ENCODE data around the gene PDGFC. TPM values are rescaled to one million over a fixed set of nuclear protein-coding genes. Genes with fewer than 3 reads are reported as not detected.
"Not testable (repeated sequence)": the region's sequence is repeated elsewhere in the genome, so short reads cannot be mapped to it uniquely, and the experiment has no call there.

PDGFC gene
- total RNA-seq, 1 donor from 2014 or later, result 38.1 TPM

DNA sequence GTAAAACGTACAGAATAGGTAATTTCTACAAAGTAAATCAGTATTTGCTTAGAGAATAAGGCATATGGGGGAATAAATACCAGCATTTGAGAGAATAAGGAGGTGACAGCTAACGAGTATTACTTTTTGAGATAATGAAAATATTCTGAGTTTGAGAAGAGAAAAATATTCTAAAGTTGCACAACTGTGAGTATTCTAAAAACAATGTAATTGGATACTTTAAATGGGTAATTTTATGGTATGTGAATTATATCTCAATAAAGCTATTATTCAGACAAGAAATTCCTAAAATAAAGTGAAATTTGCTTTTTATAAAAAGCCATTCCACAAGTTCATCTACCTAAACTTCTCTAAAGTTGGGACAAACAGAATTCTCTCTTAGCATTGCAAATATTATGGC lies 62.6 kb downstream of the PDGFC start:
- no peak for DNase-seq (ENCODE audit: low read depth in 2 of 2)

DNA sequence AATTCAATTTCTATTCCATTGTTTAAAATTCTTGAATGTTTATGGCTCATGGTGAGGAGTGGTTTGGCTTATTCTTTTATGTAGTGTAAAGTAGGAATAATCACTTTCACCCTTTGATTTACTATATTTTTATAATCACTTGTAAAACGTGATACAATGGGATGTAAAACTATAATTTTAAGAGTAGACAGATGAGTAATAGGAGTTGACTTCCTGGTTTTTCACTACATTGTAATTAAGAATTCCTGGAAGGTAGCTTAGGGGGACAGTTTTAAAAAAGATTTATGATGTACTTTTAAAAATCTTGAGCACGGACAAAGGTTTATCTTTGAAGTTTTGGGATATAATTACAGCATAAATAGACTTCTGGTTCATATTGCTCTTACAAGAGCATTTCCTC lies 65.3 kb downstream of the PDGFC start:
- peak in 1 of 2 donors; percentile 16 for DNase-seq (ENCODE audit: low read depth in 2 of 2)

DNA sequence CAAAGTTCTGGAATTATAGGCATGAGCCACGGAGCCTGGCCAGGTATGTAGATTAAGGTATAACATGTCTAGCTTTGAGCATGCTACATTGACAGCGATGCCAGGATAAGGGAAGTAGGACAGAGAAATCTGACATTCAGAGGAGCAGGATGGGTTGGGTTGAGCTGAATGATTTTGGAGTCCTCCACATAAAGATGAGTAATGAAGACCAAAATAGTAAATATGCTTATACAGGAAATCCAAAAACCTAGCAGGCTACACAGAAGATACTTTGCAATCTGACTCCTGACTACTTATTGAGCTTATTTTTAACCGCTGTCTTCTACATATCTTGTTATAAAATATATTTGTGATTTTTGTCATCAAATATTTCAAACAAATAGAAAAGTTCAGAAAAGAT lies 69.7 kb downstream of the PDGFC start:
- DNase-seq (ENCODE audit: low read depth in 2 of 2), result peak in 1 of 2 donors; percentile 27

DNA sequence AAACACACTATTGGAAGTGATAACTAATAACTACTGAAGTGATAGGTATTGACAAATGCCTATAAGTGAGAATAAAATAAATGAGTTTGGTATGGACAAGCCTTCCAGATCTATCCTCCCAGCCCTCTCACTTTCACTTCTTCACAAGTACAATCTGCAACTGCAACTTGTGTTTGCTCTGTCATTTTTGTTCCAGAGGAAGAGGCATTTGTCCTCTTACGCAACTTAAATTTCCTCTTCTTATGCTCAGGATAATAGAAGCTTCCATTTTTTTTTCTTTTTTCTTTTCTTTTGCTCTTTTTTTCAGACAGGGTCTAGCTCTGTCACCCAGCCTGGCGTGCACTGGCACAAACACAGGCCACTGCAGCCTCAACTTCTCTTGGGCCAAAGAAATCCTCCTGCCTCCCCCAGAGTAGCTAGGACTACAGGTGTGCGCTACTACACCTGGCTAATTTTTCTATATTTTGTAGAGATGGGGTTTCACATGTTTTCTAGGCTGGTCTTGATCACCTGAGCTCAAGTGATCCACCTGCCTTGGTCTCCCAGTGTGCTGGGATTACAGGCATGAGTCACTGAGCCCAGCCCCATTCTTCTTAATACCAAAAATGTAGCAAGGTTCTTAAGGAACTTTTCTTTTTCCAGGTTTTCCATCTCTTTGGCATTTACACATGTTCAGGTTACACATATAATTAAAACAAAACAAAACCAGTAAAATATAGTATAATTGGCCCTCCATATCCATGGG lies 73.1 kb downstream of the PDGFC start:
- DNase-seq (ENCODE audit: low read depth in 2 of 2), result peak; percentile 15 to 70

DNA sequence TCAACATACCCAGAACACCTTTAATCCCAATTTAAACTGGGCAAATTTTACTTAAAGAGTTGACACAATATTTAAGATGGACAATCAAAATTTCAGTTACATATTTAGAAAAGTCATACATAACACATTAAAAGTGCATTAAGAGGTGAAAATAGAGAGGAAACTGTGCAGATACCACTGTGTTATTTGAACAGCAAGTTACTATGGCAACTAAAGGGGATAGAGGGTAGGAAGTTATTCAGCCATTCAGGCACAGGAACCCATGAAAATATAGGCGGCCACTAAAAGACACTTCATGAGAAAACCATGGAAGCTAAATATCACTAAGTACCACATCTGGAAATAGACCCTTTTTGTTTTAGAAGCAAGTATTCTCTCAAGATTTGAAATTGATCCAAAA lies 75.1 kb downstream of the PDGFC start:
- DNase-seq (ENCODE audit: low read depth in 2 of 2), result peak; percentile 51 to 83

DNA sequence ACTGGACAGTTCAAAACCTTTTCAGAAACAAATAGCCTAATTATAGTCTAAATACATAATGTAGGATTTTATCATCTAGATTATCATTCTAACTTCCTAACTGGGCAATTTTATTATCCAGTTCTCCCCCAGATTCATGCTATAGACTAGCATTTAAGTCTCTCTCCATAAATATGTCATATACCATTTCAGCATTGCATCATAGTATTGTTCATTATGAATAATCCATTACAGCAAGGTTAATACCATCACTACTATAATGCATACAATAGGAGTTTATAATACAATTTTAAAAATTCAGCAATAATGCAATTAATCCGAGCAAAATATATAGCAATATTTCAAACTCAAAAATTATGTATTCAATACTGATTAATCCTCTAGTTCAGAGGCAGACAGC lies 77.4 kb downstream of the PDGFC start:
- DNase-seq (ENCODE audit: low read depth in 2 of 2), result no peak

DNA sequence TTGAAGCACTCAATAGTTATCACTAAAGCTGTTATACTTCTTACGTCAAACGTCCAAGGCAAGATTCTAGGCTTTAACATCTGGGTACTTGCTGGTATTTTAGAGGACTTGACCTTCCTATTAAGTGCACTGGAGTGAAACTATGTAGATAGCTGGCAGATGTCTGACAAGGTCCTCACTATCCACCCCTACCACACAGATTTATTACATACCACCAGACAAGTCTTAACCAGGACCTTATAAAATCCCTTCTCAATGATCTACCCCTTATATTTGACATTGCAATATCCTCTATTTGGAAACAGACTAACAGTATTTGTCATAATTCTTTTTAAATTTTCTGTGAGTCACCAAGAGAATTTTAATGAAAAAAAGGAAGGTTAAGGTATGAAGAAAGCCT lies 78.8 kb downstream of the PDGFC start:
- no peak for DNase-seq (ENCODE audit: low read depth in 2 of 2)

DNA sequence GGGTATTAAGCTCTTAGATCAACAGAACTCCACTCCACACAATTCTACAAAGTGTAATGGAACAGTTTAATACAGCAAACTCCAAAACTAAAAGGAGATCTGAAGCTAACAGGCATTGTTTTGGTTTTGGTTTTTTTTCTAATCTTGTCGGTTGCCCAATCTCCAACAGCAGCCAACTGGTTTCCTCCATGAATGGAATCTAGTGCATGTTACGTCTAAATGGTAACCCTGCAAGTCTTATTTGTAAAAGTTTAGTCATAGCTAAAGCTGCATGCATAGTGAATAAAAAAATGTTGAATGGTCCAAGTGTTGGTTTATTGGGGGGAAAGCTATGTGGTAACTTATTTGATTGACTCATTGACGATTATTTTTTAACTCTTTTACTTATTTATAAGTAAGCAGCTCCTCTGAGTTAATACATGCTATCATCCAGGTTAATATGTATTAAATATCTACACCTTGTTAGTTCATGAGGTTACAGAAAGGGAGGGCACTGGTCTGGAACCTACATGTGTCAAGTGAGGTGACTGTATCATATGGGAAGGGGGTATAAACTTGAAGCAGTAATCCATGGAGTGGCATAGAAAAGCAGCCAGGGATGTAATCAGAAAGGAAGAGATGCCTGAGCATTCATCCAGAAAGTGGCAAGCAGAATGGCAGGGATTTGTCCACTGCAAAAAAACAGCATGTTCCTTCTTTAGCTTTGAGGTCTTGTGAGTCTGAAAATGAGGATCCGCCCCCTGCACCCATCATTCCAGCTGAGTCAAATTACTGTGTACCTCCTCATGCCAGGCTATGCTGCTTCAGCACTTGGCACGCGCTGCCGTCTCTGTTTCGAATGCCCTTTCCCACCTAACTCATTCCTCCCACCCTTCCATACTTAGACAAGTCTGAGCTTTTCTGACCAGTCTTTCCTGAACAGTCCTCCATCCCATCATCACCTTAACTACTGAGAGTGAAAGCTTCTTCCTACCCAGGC lies 81.7 kb downstream of the PDGFC start:
- peak; percentile 11 to 75 for DNase-seq (ENCODE audit: low read depth in 2 of 2)

DNA sequence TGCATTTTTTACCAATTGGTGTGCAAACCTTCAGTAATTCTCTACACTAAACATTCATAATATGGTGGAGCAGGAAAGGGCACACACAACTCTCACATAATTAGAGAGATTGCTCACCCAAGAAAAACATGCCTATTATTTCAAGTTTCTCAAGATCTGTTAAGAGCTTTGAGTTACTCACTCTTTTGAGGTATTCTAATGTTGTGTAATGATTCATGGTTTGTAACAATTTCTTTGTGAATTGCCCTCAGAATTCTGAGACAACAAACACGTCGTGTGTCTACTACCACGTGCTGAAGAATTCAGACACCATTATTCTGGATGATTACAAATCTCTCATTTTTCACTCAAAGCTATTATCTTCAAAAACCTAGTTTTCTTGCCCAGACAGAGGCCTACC lies 82.8 kb downstream of the PDGFC start:
- DNase-seq (ENCODE audit: low read depth in 2 of 2), result peak in 1 of 2 donors; percentile 32

DNA sequence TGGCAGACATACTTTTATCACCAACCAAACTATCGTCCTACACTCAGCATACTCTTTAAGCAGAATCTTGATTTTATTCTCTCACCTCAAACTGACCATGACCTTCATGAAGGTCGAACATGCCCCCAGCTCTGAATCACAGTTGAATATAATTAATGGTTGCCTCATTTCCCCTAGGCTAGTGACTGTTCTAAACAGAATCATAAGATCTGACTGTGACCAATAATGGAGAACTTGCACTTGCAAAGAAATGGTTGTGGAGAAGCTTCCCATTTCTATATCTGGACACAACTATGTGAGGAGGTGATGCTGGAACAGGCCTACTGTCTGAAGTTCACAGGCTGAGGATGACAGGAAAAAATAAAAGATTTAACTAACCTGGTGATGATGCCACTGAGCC lies 85.1 kb downstream of the PDGFC start:
- DNase-seq (ENCODE audit: low read depth in 2 of 2), result no peak

DNA sequence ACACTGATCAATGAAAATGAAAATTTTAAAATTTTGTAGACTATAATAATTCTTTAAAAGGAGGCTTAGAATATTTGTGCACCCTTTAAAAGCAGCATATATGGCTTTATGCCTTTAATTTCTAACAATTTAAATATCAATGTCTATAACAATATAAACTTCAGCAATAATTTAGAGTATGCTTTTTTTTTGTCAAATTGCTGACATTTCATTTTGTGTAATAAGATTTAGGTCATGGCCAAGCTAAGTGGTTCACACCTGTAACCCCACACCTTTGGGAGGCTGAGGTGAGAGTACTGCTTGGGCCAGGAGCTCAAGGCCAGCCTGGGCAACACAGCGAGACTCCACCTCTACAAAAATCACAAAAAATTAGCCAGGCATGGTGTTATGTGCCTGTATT lies 86.2 kb downstream of the PDGFC start:
- DNase-seq (ENCODE audit: low read depth in 2 of 2), result no peak

DNA sequence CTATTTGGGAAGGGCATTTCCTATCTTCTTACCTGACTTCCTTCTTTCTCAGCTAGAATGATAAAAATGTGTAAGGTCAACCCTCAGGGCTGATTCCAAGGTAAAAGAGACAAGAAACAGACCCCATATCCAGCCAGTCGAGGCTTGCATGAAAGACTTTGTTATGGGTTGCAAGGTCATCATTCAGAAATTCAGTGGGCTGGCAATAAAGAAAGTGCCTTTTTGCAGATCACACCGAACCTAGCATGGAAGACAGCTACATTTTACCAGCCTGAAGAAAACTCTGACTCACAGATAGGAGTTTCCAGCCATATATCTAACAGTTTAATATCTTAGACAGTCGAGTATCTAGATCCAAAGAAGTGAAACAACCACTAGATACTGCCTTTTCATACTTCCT lies 87.4 kb downstream of the PDGFC start:
- no peak for DNase-seq (ENCODE audit: low read depth in 2 of 2)

DNA sequence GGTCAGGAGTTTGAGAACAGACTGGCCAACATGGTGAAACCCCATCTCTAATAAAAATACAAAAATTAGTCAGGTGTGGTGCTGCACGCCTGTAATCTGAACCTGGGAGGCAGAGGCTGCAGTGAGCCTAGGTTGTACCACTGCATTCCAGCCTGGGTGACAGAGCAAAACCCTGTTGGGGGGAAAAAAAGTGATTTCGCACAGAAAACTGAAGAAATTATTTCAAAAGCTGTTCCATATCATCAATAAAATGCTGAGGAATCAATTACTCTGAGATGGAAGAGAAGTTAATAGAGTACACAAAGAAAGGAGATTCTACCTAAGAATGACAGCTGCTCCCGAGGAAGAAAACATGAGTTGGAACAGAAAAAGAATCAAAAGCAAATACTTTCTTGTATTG lies 95.9 kb downstream of the PDGFC start:
- DNase-seq (ENCODE audit: low read depth in 2 of 2), result no peak

DNA sequence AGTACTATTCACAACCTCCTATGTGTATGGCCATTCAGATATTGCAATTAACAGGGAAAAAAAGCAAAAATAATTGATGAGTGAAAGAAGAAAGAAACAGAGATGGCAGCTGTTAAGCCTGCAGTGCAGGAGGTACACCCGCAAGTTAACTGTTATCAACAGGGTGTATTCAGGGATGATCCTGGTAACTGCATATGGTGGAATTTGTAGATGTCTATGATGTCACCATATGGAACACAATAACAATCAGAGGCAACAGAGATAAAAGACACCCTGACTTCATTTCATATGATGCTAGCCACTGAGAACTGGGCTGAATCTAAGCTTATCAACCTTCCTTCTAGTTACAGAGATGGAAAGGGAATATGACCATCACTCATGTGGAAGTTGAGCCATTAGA lies 96.5 kb downstream of the PDGFC start:
- DNase-seq (ENCODE audit: low read depth in 2 of 2), result no peak

DNA sequence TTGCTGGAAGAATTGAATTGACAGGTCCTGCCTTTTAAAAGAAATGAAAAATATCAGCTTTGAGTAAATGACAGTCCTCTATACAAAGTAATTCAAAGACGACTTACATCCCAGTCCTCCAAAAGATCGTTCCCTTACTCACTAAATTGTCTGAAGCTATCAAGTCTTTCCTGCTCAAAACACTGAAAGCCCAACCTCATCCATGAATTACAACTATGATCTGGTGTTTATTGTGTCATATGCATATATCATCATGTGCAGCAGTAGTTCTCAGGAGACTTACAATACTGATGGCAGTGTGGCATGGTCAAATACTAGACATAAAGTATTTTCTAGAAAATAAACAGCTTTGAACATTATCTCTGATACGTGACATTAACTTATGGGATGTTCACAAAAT lies 97.8 kb downstream of the PDGFC start:
- DNase-seq (ENCODE audit: low read depth in 2 of 2), result no peak

DNA sequence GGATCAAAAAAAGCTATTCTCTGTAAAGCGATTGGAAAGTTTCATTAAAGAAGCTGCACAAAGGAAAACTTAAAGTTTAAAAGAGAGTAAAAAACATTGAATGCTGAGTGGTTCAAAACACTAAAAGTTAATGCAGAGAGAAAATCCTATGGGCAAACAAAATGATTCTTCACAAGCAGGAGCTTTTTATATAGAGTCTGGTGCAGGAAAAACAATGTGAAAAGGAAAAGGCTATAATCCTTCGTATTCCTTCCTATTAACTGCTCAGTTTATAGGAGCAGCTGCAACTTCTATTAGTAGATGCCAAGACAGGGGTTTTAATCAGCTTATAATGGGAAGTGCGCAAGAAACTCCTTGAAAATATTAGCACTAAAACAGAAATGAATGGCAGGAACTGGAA lies 100.7 kb downstream of the PDGFC start:
- no peak for DNase-seq (ENCODE audit: low read depth in 2 of 2)

DNA sequence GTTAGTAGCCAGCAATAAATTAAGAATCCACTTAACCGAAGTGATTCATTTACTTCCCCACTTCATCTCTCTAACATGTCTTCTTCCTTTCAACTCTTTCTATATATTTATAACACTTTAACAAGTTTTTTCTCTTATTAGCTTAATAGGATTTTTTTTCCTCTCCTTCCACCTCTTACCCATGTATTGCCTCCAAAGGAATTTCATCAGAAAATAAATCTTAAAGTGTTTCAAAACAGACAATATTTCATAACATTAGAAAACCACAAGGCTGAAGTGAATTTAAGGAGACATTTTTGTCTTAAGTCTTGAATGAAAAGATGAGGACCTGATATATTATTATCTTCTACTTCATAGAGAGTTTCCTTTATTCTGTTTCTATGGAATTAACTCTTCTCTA lies 101.5 kb downstream of the PDGFC start:
- DNase-seq (ENCODE audit: low read depth in 2 of 2), result no peak

DNA sequence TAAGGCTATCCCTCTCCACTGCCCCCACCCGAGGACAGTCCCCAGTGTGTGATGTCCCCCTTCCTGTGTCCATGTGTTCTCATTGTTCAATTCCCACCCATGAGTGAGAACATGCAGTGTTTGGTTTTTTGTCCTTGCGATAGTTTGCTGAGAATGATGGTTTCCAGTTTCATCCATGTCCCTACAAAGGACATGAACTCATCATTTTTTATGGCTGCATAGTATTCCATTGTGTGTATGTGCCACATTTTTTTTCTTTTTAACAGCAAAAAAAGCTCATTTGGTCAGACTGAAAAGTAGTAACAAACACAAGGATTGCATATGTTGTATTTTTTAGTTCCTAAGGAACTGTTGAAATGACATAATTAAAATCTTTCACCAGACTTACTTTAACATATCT lies 105.5 kb downstream of the PDGFC start:
- not testable (repeated sequence) for DNase-seq (ENCODE audit: low read depth in 2 of 2)

DNA sequence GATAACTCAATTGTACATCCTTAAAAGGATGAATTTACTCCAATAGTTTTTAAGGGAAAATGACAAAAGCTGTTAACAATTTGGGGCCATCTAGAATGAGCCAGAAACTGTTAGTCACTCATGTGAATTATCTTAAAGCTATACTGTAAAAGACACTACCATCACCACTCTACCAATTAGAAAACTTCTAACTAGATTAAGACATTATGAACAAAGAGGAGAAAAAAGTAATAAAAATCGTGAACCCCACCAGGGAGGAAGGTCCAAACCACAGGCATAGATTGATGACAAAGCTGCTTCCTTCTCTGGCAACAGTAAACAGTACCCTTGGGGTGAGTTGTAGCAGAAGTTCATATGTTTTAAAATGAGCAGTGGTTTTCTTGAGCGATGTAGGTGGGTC lies 106.1 kb downstream of the PDGFC start:
- no peak for DNase-seq (ENCODE audit: low read depth in 2 of 2)

DNA sequence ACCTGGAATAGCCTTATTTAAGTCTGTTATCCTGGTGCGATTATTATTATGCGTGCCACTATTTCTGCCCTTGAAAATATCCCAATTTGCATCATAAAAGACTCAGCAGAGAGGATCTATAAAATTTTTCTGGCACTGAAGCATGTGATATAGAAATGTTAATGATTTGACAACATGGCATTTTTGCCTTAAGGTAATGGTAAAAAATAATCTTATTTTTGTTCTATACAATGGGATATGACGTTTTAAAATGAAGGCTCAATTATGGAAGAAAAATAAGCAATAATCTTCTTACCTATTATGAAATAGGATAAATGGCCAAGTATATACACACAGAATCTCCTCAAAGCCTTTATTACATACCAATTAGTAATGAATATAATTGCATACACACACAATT lies 113.5 kb downstream of the PDGFC start:
- DNase-seq (ENCODE audit: low read depth in 2 of 2), result no peak

DNA sequence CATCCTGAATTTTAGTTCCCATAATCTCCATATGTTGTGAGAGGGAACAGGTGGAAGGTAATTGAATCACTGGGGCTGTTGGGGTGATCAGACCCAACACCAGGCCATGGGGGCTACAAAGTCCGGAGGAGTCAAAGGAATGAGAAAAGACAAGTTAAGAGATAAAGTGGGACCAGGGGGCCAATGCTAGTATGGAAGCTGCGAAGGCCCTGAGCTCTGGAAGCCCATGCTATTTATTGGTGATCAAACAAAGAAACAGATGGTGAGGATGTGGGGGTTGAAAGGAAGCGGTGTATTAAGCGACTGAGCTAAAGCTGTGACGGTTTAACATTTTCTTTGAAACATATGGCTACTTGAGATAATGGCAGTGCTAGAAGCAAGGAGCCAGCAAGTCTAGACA lies 132.8 kb downstream of the PDGFC start:
- DNase-seq (ENCODE audit: low read depth in 2 of 2), result peak; percentile 31 to 34

DNA sequence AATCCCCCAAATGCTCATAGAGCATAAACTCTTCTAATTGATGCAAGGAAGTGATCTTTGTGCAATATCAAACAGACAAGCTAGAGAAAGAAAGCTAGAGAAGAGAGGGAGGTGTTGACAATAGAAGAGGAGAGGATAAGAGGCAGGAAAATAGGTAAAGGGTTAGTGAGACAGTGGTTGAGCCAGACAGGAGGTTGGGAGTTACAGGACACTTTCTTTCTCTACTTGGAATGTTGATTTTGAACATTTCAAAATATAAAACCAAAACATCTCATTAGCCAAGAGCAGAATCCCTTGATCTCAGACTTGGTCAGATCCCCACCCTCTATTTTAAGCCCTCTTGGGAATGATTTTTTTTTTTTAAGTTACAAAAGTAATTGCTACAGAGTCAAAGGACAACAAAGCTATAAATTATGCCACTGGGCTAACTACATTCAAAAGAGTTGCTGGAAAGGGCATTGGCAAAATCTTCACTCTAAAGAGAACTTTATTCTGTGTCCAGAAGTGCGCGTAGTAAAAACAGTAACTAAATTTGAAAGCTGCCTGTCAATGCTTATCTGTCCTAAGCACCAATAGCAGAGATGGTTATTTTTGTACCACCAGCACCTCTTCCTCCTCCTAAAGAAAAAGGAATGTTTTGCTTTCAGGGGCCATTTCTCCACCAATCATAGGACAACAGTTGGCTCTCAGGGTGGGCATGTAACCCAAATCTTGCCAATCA lies 133.8 kb downstream of the PDGFC start:
- DNase-seq (ENCODE audit: low read depth in 2 of 2), result no peak
